ENCODE measurements around the gene LCE2D. TPM values are rescaled to one million over a fixed set of nuclear protein-coding genes. Genes with fewer than 3 reads are reported as not detected.
"Not testable (repeated sequence)": the region's sequence is repeated elsewhere in the genome, so short reads cannot be mapped to it uniquely, and the experiment has no call there.

LCE2D gene
- total RNA-seq, 4 donors from 2014 or later: not detected

DNA sequence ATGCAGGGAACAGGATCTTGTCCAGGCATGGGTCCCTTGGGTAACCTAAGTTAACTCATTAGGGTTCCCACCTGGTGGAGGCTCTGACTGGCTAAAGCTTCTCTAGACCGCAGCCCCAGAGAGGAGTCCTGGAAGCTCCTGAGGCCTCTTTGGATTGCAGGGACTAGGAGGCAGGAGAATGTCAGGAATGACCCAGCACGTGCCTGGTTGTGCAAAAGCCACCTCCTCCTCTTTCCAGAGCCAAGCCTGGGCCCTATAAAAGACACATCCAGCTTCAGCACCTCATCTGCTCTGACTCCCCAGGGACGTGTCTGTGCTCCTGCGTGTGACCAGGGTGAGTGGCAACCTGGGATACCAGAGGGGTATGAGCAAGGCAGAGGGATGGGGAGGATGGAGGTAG, 22.6 kb downstream of the LCE2D start, which contains the start of gene LCE2B:
TSS of gene LCE2B (plus strand) at position 301 of the 400 bp plus-strand sequence. CDS start 721 bp downstream, outside the sequence.
- TF ChIP-seq CTCF (IDR thresholded peaks at IDR 0.05; ENCODE audit: low read depth): not testable (repeated sequence)

DNA sequence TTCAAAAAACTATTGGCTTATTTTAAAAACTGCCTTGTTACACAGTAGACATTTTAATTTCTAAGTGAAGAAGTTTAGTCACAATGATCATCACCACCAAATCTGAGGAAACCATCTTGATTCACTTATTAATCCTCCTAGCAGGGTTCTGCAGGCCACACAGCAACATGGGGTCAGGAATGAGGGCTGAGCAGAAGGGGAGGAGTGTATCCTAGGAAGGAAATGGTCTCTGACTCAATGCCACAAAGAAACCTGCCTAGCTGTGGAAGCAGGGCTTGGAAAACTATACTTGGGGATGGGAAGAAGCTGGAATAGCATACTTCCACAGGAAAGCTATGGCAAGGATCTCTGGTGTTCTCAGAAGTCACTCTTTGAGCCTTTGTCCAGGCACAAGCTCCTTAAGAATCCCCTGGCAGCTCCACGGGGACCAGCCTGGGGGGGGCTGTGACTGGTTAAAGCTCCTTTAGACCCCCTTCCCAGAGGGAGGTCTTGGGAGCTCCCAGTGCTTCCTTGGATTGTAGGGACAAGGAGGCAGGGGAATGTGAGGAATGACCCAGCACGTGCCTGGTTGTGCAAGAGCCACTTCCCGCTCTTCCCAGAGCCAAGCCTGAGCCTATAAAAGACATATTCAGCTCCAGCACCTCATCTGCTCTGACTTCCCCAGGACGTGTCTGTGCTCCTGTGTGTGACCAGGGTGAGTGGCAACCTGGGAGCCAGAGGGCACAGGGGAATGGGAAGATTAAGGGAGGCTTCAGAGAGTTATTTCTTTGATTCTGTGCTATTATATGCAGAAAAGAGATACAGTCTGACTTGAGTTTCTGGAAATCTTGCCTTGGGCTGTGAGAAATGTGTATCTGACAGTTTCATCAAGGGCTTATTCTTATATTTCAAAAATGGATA, 34.8 kb downstream of the LCE2D start, which contains the start of gene LCE2A:
TSS of gene LCE2A (plus strand) at position 645 of the 900 bp plus-strand sequence. CDS start 557 bp downstream, outside the sequence.
- no peak for TF ChIP-seq CTCF (IDR thresholded peaks at IDR 0.05; ENCODE audit: low read depth)

DNA sequence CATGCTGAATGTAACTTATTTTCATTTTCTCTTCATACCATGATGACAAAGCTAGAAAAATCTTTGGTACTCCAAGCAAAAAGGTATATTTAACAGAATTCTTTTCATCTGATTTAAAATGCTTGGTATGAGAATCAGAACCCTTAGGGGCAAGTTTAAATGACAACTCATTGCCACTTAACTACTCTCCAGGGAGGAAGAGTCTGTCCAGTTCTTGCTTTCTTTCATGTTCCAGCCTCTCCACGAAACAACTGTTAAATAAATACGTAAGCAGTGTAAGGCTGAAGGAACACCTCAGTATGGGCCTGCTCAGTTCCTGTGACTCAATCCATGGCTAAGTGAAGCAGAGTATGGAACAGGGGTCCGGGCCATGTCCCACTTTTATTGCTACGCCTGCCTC, 36.6 kb downstream of the LCE2D start:
- TF ChIP-seq CTCF (IDR thresholded peaks at IDR 0.05; ENCODE audit: low read depth): no peak

GRCh38 chr1:152707860-152708259, 44.7 kb downstream of the LCE2D start, which contains the start of gene LCE4A:
Gene LCE4A, plus strand, starts transcription at chr1:152708160. Its CDS starts 916 bp downstream, at chr1:152709076.
- TF ChIP-seq CTCF (IDR thresholded peaks at IDR 0.05; ENCODE audit: low read depth): no peak

Small RNA genes lying within 50 kb of the gene (small RNA-seq; reads per million reads assigned to genes)
- gene LCE3A (not detected), gene LCE3B (not detected)

Other genes with a start within 250 kb of the LCE2D start
- gene CRNN, start 249.1 kb upstream of the LCE2D start, total RNA-seq: not detected
- gene LCE5A, start 152.6 kb upstream of the LCE2D start, total RNA-seq: not detected
- not detected for gene CRCT1, start 148.9 kb upstream of the LCE2D start, total RNA-seq
- gene LCE3E, start 96.6 kb upstream of the LCE2D start, total RNA-seq: not detected
- gene LCE3D, start 82.9 kb upstream of the LCE2D start, total RNA-seq: not detected
- gene LCE3C, start 63.1 kb upstream of the LCE2D start, total RNA-seq: not detected
- gene LCE3B, start 49.6 kb upstream of the LCE2D start, total RNA-seq: not detected
- gene LCE3A, start 40.3 kb upstream of the LCE2D start, total RNA-seq: not detected
- not detected for gene LCE2C, start 11.9 kb downstream of the LCE2D start, total RNA-seq
- not detected for gene LCE2B, start 22.7 kb downstream of the LCE2D start, total RNA-seq
- not detected for gene LCE2A, start 35.0 kb downstream of the LCE2D start, total RNA-seq
- not detected for gene LCE4A, start 44.8 kb downstream of the LCE2D start, total RNA-seq
- gene KPRP, start 94.6 kb downstream of the LCE2D start, total RNA-seq: not detected
- not detected for gene LCE1F, start 111.8 kb downstream of the LCE2D start, total RNA-seq
- not detected for gene LCE1E, start 122.9 kb downstream of the LCE2D start, total RNA-seq
- not detected for gene LCE1D, start 133.3 kb downstream of the LCE2D start, total RNA-seq
- not detected for gene LCE1C, start 143.3 kb downstream of the LCE2D start, total RNA-seq
- not detected for gene LCE1B, start 148.6 kb downstream of the LCE2D start, total RNA-seq
- not detected for gene LCE1A, start 164.1 kb downstream of the LCE2D start, total RNA-seq
- gene LCE6A, start 179.5 kb downstream of the LCE2D start, total RNA-seq: not detected
- not detected for gene LCE7A, start 196.6 kb downstream of the LCE2D start, total RNA-seq
- not detected for gene SMCP, start 214.9 kb downstream of the LCE2D start, total RNA-seq
- not detected for gene IVL, start 245.2 kb downstream of the LCE2D start, total RNA-seq